AG10803 (cell line): ENCODE results near the gene PKD1L1.

Experiments used
- DNase-seq: peaks from one replicate; pipeline ENCODE4 v3.0.0; 2010; ENCODE audit warnings: low read depth
- H3K4me3 ChIP-seq: 2 replicates; pipeline ENCODE4 v1.5.1; 2011; ENCODE audit warnings: mild to moderate bottlenecking, low read length, control low read depth
- TF ChIP-seq, protein P1 (sequence below): conservative IDR thresholded peaks from 2 replicates; pipeline ENCODE4 v1.5.1; 2011; ENCODE audit warnings: mild to moderate bottlenecking, low read length, control low read depth, inconsistent platforms

Gene PKD1L1

DNA sequence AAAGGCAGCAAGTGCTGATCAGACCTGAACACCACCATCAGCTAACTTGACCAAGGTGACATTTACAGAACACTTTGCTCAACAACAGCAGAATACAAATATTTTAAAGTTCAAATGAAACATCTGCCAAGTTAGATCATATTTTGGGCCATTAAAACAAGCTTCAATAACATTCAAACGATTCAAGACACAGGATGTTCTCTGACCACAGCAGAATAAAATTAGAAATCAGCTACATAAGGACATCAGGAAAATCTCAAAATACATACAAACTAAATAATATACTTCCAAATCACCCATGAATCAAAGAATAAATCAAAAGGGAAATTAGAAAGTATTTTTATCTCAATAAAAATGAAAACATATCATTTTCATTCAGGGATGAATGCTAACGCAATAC, 173.0 kb downstream of the PKD1L1 start:
- no peak overlapping the region for H3K4me3 ChIP-seq
- DNase-seq: no peak
- TF ChIP-seq, protein P1, sequence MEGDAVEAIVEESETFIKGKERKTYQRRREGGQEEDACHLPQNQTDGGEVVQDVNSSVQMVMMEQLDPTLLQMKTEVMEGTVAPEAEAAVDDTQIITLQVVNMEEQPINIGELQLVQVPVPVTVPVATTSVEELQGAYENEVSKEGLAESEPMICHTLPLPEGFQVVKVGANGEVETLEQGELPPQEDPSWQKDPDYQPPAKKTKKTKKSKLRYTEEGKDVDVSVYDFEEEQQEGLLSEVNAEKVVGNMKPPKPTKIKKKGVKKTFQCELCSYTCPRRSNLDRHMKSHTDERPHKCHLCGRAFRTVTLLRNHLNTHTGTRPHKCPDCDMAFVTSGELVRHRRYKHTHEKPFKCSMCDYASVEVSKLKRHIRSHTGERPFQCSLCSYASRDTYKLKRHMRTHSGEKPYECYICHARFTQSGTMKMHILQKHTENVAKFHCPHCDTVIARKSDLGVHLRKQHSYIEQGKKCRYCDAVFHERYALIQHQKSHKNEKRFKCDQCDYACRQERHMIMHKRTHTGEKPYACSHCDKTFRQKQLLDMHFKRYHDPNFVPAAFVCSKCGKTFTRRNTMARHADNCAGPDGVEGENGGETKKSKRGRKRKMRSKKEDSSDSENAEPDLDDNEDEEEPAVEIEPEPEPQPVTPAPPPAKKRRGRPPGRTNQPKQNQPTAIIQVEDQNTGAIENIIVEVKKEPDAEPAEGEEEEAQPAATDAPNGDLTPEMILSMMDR: no peak

DNA sequence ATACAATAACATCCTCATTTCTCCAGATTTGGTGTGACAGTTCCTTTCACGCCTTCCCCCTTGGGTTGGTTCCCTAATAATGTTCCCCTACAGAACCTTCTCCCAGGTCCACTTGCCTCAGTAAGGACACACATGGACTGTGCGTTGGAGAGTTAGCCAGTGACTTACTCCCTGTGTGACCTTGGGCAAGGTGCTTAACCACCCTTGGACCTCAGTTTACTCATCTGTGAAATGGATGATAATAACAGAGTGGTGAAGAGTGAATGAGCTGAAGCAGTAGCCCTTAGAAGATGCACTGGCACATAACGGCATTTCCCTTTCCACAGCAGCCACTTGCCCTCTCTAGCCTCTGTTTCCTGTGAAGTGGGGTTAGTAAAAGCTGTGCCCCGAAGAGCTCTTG, 175.8 kb downstream of the PKD1L1 start:
- no peak overlapping the region for H3K4me3 ChIP-seq
- no peak for DNase-seq
- TF ChIP-seq, protein P1: no peak

DNA sequence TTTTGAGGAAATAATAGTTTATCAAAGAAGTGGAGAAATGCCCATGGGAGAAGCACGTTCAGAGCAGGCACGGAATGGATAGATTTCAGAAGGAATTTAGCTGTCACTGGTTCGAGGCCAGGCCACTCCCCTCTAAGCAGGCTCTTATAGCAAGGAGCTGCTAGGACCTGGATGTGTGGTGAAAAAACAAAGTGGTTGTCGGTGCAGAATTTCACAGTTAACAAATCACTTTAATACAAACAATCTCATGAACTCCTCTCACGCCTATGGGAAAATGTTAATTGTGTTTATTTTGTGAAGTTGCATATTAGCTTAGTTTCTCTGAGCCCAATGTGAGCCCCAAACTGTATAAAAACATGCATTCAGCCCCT, 176.3 kb downstream of the PKD1L1 start:
- DNase-seq: peak; percentile 61
- H3K4me3 ChIP-seq: no peak overlapping the region
- TF ChIP-seq, protein P1: no peak

DNA sequence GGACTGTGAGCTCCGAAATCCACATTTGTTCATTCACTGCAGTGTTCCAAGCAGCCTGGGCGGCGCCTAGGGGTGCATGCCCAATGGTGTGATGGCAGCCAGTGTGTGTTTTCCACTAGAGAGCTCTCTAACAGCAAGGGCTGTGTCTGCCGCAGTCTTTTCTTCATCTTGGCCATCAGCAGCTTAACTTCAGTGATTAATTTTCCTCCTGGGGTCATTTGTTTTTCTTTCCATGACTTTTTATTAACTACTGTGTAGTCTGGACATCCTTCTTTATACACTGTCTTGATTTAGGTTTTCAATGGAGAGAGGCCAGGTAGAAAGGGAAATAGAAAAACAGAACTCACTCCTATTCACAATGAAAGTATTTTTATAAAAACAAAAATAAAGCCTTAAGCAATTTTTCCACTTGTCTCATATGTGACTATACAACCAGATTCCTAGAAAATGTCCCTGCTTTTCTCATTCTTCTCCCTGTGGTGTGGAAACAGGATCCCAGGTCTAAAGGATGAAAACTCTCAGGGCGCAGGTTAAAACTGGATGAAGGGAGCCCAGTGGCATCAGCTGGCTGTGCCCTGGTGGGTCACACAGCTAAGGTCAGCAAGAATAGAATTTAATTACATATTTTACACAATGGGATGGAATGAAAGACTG, 176.8 kb downstream of the PKD1L1 start:
- DNase-seq: peak; percentile 44
- H3K4me3 ChIP-seq: no peak overlapping the region
- TF ChIP-seq, protein P1: peak; percentile 40

DNA sequence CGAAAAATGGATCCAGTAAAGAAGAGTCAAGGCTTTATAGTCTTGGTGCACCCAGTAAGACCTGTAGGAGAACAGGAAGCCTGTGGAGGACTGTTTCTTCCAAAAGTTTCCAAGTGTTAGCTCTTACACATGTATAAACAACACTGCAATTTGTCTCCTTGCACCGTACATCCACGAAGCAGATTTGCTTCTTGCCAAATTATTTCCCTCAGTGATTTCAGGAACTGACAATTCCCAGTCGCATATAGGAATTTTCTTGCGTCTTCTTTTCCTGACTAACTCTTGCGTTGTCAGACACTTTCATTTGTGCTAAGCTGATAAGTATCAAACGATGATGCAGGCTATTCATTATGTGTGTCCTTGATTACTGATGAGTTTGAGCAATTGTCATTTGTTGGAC, 182.1 kb downstream of the PKD1L1 start:
- TF ChIP-seq, protein P1: no peak
- no peak for DNase-seq
- no peak overlapping the region for H3K4me3 ChIP-seq

DNA sequence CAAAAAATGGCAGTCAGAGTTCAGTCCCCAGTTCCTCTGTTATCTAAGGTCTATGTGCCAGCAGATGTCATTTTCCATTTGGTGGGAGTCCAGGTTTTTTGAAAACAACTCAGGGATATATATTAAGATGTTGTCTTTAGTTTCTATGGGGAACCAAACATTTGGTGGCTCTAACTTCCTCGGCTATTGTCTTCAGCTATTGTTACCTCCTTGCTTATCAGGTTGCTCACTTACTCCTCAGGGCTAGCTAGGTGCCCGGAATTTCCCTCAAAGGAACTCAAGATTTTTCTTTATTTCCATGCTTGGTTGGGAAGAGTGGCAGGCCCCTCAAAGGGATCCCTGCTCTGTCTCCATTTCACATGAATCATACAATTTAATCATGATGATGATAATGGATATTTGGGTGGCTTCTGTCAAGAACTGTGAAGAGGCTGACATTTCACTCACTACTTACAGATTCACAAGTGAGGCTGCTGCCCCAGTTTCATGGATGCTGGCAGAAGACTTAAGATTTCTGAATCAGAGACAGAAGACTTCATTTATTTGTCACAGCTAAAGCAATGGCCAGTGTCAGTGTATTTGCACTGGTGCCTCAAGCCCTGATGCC, 182.8 kb downstream of the PKD1L1 start:
- DNase-seq: no peak
- TF ChIP-seq, protein P1: no peak
- no peak overlapping the region for H3K4me3 ChIP-seq

DNA sequence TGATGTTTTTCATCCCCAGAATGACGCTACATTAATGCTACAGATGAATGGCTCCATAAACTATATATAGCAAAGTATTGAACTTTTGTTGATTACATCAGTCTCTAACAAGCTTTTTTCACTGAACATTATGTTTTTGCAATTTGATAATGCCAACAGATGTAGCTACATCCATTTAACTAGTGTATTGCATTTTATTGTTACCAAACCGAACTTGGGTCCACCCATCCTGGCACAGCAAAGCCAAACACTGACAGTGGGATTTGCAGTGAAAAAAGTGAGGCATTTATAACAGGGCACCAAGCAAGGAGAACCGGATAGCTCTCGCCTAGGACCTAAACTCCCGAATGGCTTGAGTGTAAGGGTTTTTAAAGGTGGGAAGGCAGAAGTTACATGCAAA, 183.5 kb downstream of the PKD1L1 start:
- H3K4me3 ChIP-seq: no peak overlapping the region
- no peak for DNase-seq
- TF ChIP-seq, protein P1: no peak
